DMS114 treated with DMSO at 0.1 percent for 48 hours (cell line): ENCODE results near the gene CT47A7.
"Not testable (repeated sequence)": the region's sequence is repeated elsewhere in the genome, so short reads cannot be mapped to it uniquely, and the experiment has no call there.

ENCODE experiments used
- DNase-seq: peaks from one replicate; lab custom pipeline; 2025; ENCODE audit not compliant: unreplicated experiment; lab: John Stamatoyannopoulos, UW

Gene CT47A7

GRCh38 chrX:120956500-120956899 lies at the start of gene CT47A7:
TSS of gene CT47A7 (minus strand) at chrX:120956600. CDS start at chrX:120956345, 255 bp downstream.
- DNase-seq, result not testable (repeated sequence)

DNA sequence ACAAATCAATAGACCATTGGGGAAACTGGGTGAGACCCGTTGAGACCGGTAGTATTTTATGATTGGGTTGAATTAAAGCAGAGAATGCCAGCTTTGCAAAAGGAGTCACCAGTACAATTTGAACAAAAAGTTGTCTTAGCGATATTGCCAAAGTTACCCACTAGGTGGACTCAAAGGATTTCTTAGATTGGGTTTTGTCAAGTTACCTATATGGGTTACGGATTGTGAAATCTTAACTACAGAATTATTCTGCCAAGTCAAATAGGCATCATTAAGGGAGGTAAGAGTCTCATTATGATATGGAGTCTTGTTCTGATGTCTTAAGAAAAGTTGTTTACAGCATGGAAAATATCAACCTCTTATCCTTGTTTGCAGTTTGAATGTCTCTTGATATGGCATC lies 44.2 kb upstream of the CT47A7 start:
- DNase-seq, result peak; percentile 0

GRCh38 chrX:120999413-120999812 lies 43.0 kb upstream of the CT47A7 start:
- no peak for DNase-seq

- DNase-seq, result not testable (repeated sequence)
Observed at GRCh38 chrX:120985660-120986059, 29.3 kb upstream of the CT47A7 start, which contains the start of gene CT47A1. TSS of gene CT47A1 (minus strand) at chrX:120985760. CDS start at chrX:120985529, 231 bp downstream.
